KOPT-K1 (cell line): Measurements from ENCODE around the gene BLOC1S4.
A peak's percentile ranks its signal among the peaks of the same experiment; 100 is the strongest.

Experiments used
- H3K27ac ChIP-seq: fragments of 200-600 bp; sonication (generic); 2 replicates; pipeline ENCODE4 v1.5.1; 2016; ENCODE audit warnings: antibody characterized with exemption, mild to moderate bottlenecking, low read depth, low read length; ENCODE audit not compliant: poor library complexity, severe bottlenecking
- H3K36me3 ChIP-seq: fragments of 200-600 bp; sonication (generic); 2 replicates; pipeline ENCODE4 v1.5.1; 2017; ENCODE audit warnings: antibody characterized with exemption, mild to moderate bottlenecking, low read length, moderate library complexity; ENCODE audit not compliant: insufficient read depth
- H3K9me3 ChIP-seq: fragments of 200-600 bp; sonication (generic); 2 replicates; pipeline ENCODE4 v1.5.1; 2017; ENCODE audit warnings: antibody characterized with exemption, low read length, mild to moderate bottlenecking; ENCODE audit not compliant: insufficient read depth, poor library complexity, severe bottlenecking

Gene BLOC1S4

GRCh38 chr4:6686104-6686787 is 29.7 kb upstream of the BLOC1S4 start:
- Histone ChIP-seq H3K27ac (no peak overlapping the region), H3K9me3 (no peaks in the 10 kb centered on the region), H3K36me3 (peaks cover 6% of the 10 kb centered on the region; the same call in 1 of the 2 replicates)

GRCh38 chr4:6687947-6688878 is 27.8 kb upstream of the BLOC1S4 start:
- H3K27ac ChIP-seq, result peak overlapping the region; percentile 97
- H3K36me3 ChIP-seq, result no peaks in the 10 kb centered on the region
- H3K9me3 ChIP-seq, result no peaks in the 10 kb centered on the region

GRCh38 chr4:6688879-6689505 is 27.0 kb upstream of the BLOC1S4 start:
- Histone ChIP-seq H3K9me3 (no peaks in the 10 kb centered on the region), H3K27ac (peak overlapping the region; percentile 97), H3K36me3 (no peaks in the 10 kb centered on the region)

GRCh38 chr4:6689506-6689960 is 26.4 kb upstream of the BLOC1S4 start:
- peak overlapping the region; percentile 97 for H3K27ac ChIP-seq
- no peaks in the 10 kb centered on the region for H3K36me3 ChIP-seq

GRCh38 chr4:6692379-6692778 is 23.6 kb upstream of the BLOC1S4 start:
- H3K36me3 ChIP-seq, result no peaks in the 10 kb centered on the region
- H3K27ac ChIP-seq, result peak overlapping the region; percentile 88
- no peaks in the 10 kb centered on the region for H3K9me3 ChIP-seq

More at GRCh38 chr4:6689506-6689960, 26.4 kb upstream of the BLOC1S4 start:
- H3K9me3 ChIP-seq, result no peaks in the 10 kb centered on the region

- Histone ChIP-seq H3K9me3 (no peaks in the 10 kb centered on the region), H3K36me3 (no peaks in the 10 kb centered on the region), H3K27ac (peak overlapping the region; percentile 88)
Measured at GRCh38 chr4:6692806-6693205, 23.2 kb upstream of the BLOC1S4 start.

- H3K36me3 ChIP-seq, result no peaks in the 10 kb centered on the region
- no peaks in the 10 kb centered on the region for H3K9me3 ChIP-seq
- H3K27ac ChIP-seq, result peak within 1 kb of the TSS; percentile 88
Measured at GRCh38 chr4:6693231-6694176, 22.5 kb upstream of the BLOC1S4 start, which contains the start of gene S100P. S100P (plus strand) TSS chr4:6693878; CDS start chr4:6693933, 55 bp downstream.

- no peaks in the 10 kb centered on the region for H3K36me3 ChIP-seq
- H3K27ac ChIP-seq, result peak overlapping the region; percentile 88
- H3K9me3 ChIP-seq, result no peaks in the 10 kb centered on the region
Measured at GRCh38 chr4:6694177-6694901, 21.6 kb upstream of the BLOC1S4 start.

- peaks cover 9% of the 10 kb centered on the region; the same call in 1 of the 2 replicates for H3K36me3 ChIP-seq
- H3K9me3 ChIP-seq, result no peaks in the 10 kb centered on the region
- H3K27ac ChIP-seq, result peak overlapping the region; percentile 88
Measured at GRCh38 chr4:6695660-6696610, 20.0 kb upstream of the BLOC1S4 start.

GRCh38 chr4:6696611-6697010 is 19.4 kb upstream of the BLOC1S4 start:
- Histone ChIP-seq H3K36me3 (peaks cover 11% of the 10 kb centered on the region; the same call in 1 of the 2 replicates), H3K9me3 (no peaks in the 10 kb centered on the region), H3K27ac (peak overlapping the region; percentile 88)

GRCh38 chr4:6697131-6697530 is 18.8 kb upstream of the BLOC1S4 start:
- H3K27ac ChIP-seq, result peak overlapping the region; percentile 88

GRCh38 chr4:6699388-6699787 is 16.6 kb upstream of the BLOC1S4 start:
- H3K27ac ChIP-seq, result peak overlapping the region; percentile 24
- H3K36me3 ChIP-seq, result peaks cover 38% of the 10 kb centered on the region; the same call in 1 of the 2 replicates
- peaks cover 15% of the 10 kb centered on the region for H3K9me3 ChIP-seq

More at GRCh38 chr4:6697131-6697530, 18.8 kb upstream of the BLOC1S4 start:
- Histone ChIP-seq H3K9me3 (no peaks in the 10 kb centered on the region), H3K36me3 (peaks cover 16% of the 10 kb centered on the region; the same call in 1 of the 2 replicates)
